ENCODE results near the gene ASPG. TPM values are rescaled to one million over a fixed set of nuclear protein-coding genes. Genes with fewer than 3 reads are reported as not detected.

Gene ASPG
- total RNA-seq, 1 experiment from 2014 or later, result 0.51 TPM

- Histone ChIP-seq H3K27me3 (no peaks in the 10 kb centered on the region; the same call in 1 of the 2 replicates), H3K36me3 (no peaks in the 10 kb centered on the region), H3K4me3 (no peak overlapping the region), H3K4me1 (no peaks in the 10 kb centered on the region), H3K9me3 (replicated peaks) (peaks cover 6% of the 10 kb centered on the region; the same call in 1 of the 2 replicates), H3K27ac (no peak overlapping the region)
- DNase-seq, result no peak
These were observed 23.2 kb upstream of the ASPG start for GRCh38 chr14:104062281-104062680.

- H3K27ac ChIP-seq, result no peak overlapping the region
- H3K36me3 ChIP-seq, result no peaks in the 10 kb centered on the region
- DNase-seq, result no peak
- H3K27me3 ChIP-seq, result no peaks in the 10 kb centered on the region; the same call in none of the 2 replicates
- no peak overlapping the region for H3K4me3 ChIP-seq
- peaks cover 8% of the 10 kb centered on the region; the same call in 1 of the 2 replicates for H3K9me3 ChIP-seq (replicated peaks)
- H3K4me1 ChIP-seq, result no peaks in the 10 kb centered on the region
These were observed 21.5 kb upstream of the ASPG start for GRCh38 chr14:104064003-104064402.

- peaks cover 8% of the 10 kb centered on the region; the same call in 1 of the 2 replicates for H3K9me3 ChIP-seq (replicated peaks)
- no peaks in the 10 kb centered on the region for H3K4me1 ChIP-seq
- H3K27ac ChIP-seq, result no peak overlapping the region
- no peak overlapping the region for H3K4me3 ChIP-seq
- no peaks in the 10 kb centered on the region for H3K36me3 ChIP-seq
- no peak for DNase-seq
- H3K27me3 ChIP-seq, result no peaks in the 10 kb centered on the region; the same call in none of the 2 replicates
These were observed 19.2 kb upstream of the ASPG start for GRCh38 chr14:104066279-104066678.

- DNase-seq, result no peak
- H3K9me3 ChIP-seq (replicated peaks), result peaks cover 8% of the 10 kb centered on the region; the same call in 1 of the 2 replicates
- H3K27ac ChIP-seq, result no peak overlapping the region
- no peak overlapping the region for H3K4me3 ChIP-seq
- no peaks in the 10 kb centered on the region for H3K36me3 ChIP-seq
- no peaks in the 10 kb centered on the region; the same call in none of the 2 replicates for H3K27me3 ChIP-seq
- no peaks in the 10 kb centered on the region for H3K4me1 ChIP-seq
These were observed 18.7 kb upstream of the ASPG start for GRCh38 chr14:104066719-104067295.

GRCh38 chr14:104069541-104069940, 16.0 kb upstream of the ASPG start:
- Histone ChIP-seq H3K4me1 (no peaks in the 10 kb centered on the region), H3K27ac (no peak overlapping the region), H3K9me3 (replicated peaks) (peaks cover 17% of the 10 kb centered on the region), H3K4me3 (no peak overlapping the region), H3K27me3 (no peaks in the 10 kb centered on the region; the same call in none of the 2 replicates), H3K36me3 (no peaks in the 10 kb centered on the region)
- no peak for DNase-seq

- Histone ChIP-seq H3K4me1 (no peaks in the 10 kb centered on the region), H3K4me3 (no peak overlapping the region), H3K36me3 (no peaks in the 10 kb centered on the region), H3K9me3 (replicated peaks) (peaks cover 9% of the 10 kb centered on the region; the same call in 1 of the 2 replicates), H3K27me3 (no peaks in the 10 kb centered on the region; the same call in 1 of the 2 replicates), H3K27ac (no peak overlapping the region)
- no peak for DNase-seq
These were observed 12.9 kb upstream of the ASPG start for GRCh38 chr14:104072586-104072985.

GRCh38 chr14:104073764-104074163, 11.7 kb upstream of the ASPG start:
- H3K4me3 ChIP-seq, result no peak overlapping the region
- DNase-seq, result no peak
- no peaks in the 10 kb centered on the region for H3K36me3 ChIP-seq
- H3K4me1 ChIP-seq, result no peaks in the 10 kb centered on the region
- H3K27ac ChIP-seq, result no peak overlapping the region
- H3K9me3 ChIP-seq (replicated peaks), result peaks cover 9% of the 10 kb centered on the region; the same call in 1 of the 2 replicates
- no peaks in the 10 kb centered on the region; the same call in 1 of the 2 replicates for H3K27me3 ChIP-seq

GRCh38 chr14:104075530-104076151, 9.9 kb upstream of the ASPG start:
- Histone ChIP-seq H3K36me3 (no peaks in the 10 kb centered on the region), H3K27ac (no peak overlapping the region), H3K4me3 (no peak overlapping the region), H3K27me3 (no peaks in the 10 kb centered on the region), H3K9me3 (replicated peaks) (peaks cover 9% of the 10 kb centered on the region; the same call in 1 of the 2 replicates), H3K4me1 (no peaks in the 10 kb centered on the region)
- DNase-seq, result peak in 1 of 2 experiments; percentile 41

GRCh38 chr14:104076743-104077142, 8.8 kb upstream of the ASPG start:
- Histone ChIP-seq H3K27me3 (no peaks in the 10 kb centered on the region), H3K4me1 (no peaks in the 10 kb centered on the region), H3K9me3 (replicated peaks) (peaks cover 9% of the 10 kb centered on the region; the same call in 1 of the 2 replicates), H3K27ac (no peak overlapping the region), H3K4me3 (no peak overlapping the region), H3K36me3 (no peaks in the 10 kb centered on the region)
- DNase-seq, result no peak

GRCh38 chr14:104078031-104078455, 7.5 kb upstream of the ASPG start:
- H3K36me3 ChIP-seq, result no peaks in the 10 kb centered on the region
- no peak overlapping the region for H3K27ac ChIP-seq
- peaks cover 5% of the 10 kb centered on the region; the same call in 1 of the 2 replicates for H3K9me3 ChIP-seq (replicated peaks)
- H3K4me1 ChIP-seq, result no peaks in the 10 kb centered on the region
- 0 out of 2 replicates have a peak, but pooled peaks cover 2% of the 10 kb centered on the region for H3K27me3 ChIP-seq
- peak; percentile 91 to 95 for DNase-seq
- no peak overlapping the region for H3K4me3 ChIP-seq

GRCh38 chr14:104080376-104081260, 4.9 kb upstream of the ASPG start:
- Histone ChIP-seq H3K27me3 (0 out of 2 replicates have a peak, but pooled peaks cover 4% of the 10 kb centered on the region), H3K4me1 (peaks cover 2% of the 10 kb centered on the region; the same call in 1 of the 2 replicates), H3K4me3 (no peak overlapping the region), H3K9me3 (replicated peaks) (no peaks in the 10 kb centered on the region; the same call in 1 of the 2 replicates), H3K27ac (no peak overlapping the region), H3K36me3 (no peaks in the 10 kb centered on the region)
- DNase-seq, result no peak

GRCh38 chr14:104081261-104081835, 4.2 kb upstream of the ASPG start:
- DNase-seq, result no peak
- Histone ChIP-seq H3K27ac (no peak overlapping the region), H3K36me3 (no peaks in the 10 kb centered on the region), H3K9me3 (replicated peaks) (no peaks in the 10 kb centered on the region; the same call in 1 of the 2 replicates), H3K27me3 (0 out of 2 replicates have a peak, but pooled peaks cover 4% of the 10 kb centered on the region), H3K4me3 (no peak overlapping the region), H3K4me1 (peaks cover 2% of the 10 kb centered on the region; the same call in 1 of the 2 replicates)

- Histone ChIP-seq H3K4me3 (no peak overlapping the region), H3K27ac (no peak overlapping the region), H3K9me3 (replicated peaks) (no peaks in the 10 kb centered on the region; the same call in 1 of the 2 replicates), H3K4me1 (peaks cover 3% of the 10 kb centered on the region; the same call in 1 of the 2 replicates), H3K27me3 (0 out of 2 replicates have a peak, but pooled peaks cover 4% of the 10 kb centered on the region), H3K36me3 (no peaks in the 10 kb centered on the region)
- DNase-seq, result no peak
These were observed 3.5 kb upstream of the ASPG start for GRCh38 chr14:104081951-104082464.

- H3K4me3 ChIP-seq, result no peak overlapping the region
- peaks cover 11% of the 10 kb centered on the region; the same call in 1 of the 2 replicates for H3K4me1 ChIP-seq
- no peaks in the 10 kb centered on the region for H3K36me3 ChIP-seq
- DNase-seq, result no peak
- no peak overlapping the region for H3K27ac ChIP-seq
- H3K9me3 ChIP-seq (replicated peaks), result no peaks in the 10 kb centered on the region; the same call in 1 of the 2 replicates
- H3K27me3 ChIP-seq, result 0 out of 2 replicates have a peak, but pooled peaks cover 4% of the 10 kb centered on the region
These were observed 2.7 kb upstream of the ASPG start for GRCh38 chr14:104082807-104083206.
